Hippocampal formation (tissue), 2 donors: Measurements from ENCODE around the gene SRCIN1.
A peak's percentile ranks its signal among the peaks of the same experiment; 100 is the strongest.

ENCODE experiments used
- DNase-seq, 2 donors: peaks; one replicate each; lab custom pipeline; 2025; lab: John Stamatoyannopoulos, UW

SRCIN1 gene

GRCh38 chr17:38600906-38601305, 4.8 kb downstream of the SRCIN1 start:
- DNase-seq, result no peak

GRCh38 chr17:38600416-38600815, 5.3 kb downstream of the SRCIN1 start:
- DNase-seq, result no peak

GRCh38 chr17:38599398-38599856, 6.3 kb downstream of the SRCIN1 start:
- no peak for DNase-seq

GRCh38 chr17:38598995-38599394, 6.8 kb downstream of the SRCIN1 start:
- no peak for DNase-seq

- DNase-seq, result peak; percentile 48 to 62
Measured at GRCh38 chr17:38598536-38598935, 7.2 kb downstream of the SRCIN1 start.

- DNase-seq, result no peak
Measured at GRCh38 chr17:38597375-38597774, 8.4 kb downstream of the SRCIN1 start.

GRCh38 chr17:38596651-38597050, 9.1 kb downstream of the SRCIN1 start:
- DNase-seq, result no peak

GRCh38 chr17:38595892-38596291, 9.9 kb downstream of the SRCIN1 start:
- DNase-seq, result no peak

- DNase-seq, result no peak
Measured at GRCh38 chr17:38594152-38594551, 11.6 kb downstream of the SRCIN1 start.

- no peak for DNase-seq
Measured at GRCh38 chr17:38592487-38592886, 13.3 kb downstream of the SRCIN1 start.

GRCh38 chr17:38591759-38592241, 14.0 kb downstream of the SRCIN1 start:
- DNase-seq, result no peak

- no peak for DNase-seq
Measured at GRCh38 chr17:38590988-38591758, 14.6 kb downstream of the SRCIN1 start.

- no peak for DNase-seq
Measured at GRCh38 chr17:38589462-38590114, 16.2 kb downstream of the SRCIN1 start.

GRCh38 chr17:38588788-38589174, 17.0 kb downstream of the SRCIN1 start:
- no peak for DNase-seq

- DNase-seq, result no peak
Measured at GRCh38 chr17:38587947-38588787, 17.6 kb downstream of the SRCIN1 start.

- no peak for DNase-seq
Measured at GRCh38 chr17:38587203-38587602, 18.5 kb downstream of the SRCIN1 start.

GRCh38 chr17:38586788-38587187, 19.0 kb downstream of the SRCIN1 start:
- no peak for DNase-seq

- DNase-seq, result no peak
Measured at GRCh38 chr17:38585918-38586529, 19.7 kb downstream of the SRCIN1 start.

GRCh38 chr17:38585056-38585917, 20.5 kb downstream of the SRCIN1 start:
- DNase-seq, result no peak

GRCh38 chr17:38584350-38584925, 21.3 kb downstream of the SRCIN1 start:
- peak in 1 of 2 donors; percentile 44 for DNase-seq
